Measurements from ENCODE around the gene WDR37. TPM values are rescaled to one million over a fixed set of nuclear protein-coding genes. Genes with fewer than 3 reads are reported as not detected.
A peak's percentile ranks its signal among the peaks of the same experiment; 100 is the strongest.

Gene WDR37
- total and polyA plus RNA-seq, 2 donors from 2014 or later = 6.0 to 23.5 TPM

- H3K4me1 ChIP-seq (ENCODE audit: control insufficient read depth in 2 of 3, insufficient read depth in 2 of 3, low read depth in 1 of 3, low read length in 3 of 3) = no peaks in the 10 kb centered on the region
- intact Hi-C loops (cut with DNase I) = no loop called here
- no peak for DNase-seq
- FAIRE-seq = no peak
- peaks cover 0 to 3% (median 0%) of the 10 kb centered on the region in 3 donors for H3K9me3 ChIP-seq (ENCODE audit: control insufficient read depth in 2 of 3, insufficient read depth in 1 of 3, low read length in 3 of 3)
- TF ChIP-seq CTCF (IDR thresholded peaks at IDR 0.05; ENCODE audit: borderline replicate concordance, extremely low read depth, insufficient read depth) = no peak
- no peaks in the 10 kb centered on the region for H3K36me3 ChIP-seq (ENCODE audit: control insufficient read depth in 2 of 3, insufficient read depth in 3 of 3, low read length in 3 of 3)
- no peak overlapping the region for H3K27ac ChIP-seq (ENCODE audit: low read depth in 2 of 2, low read length in 2 of 2)
- H3K27me3 ChIP-seq (ENCODE audit: control insufficient read depth, insufficient read depth, low read length) = no peaks in the 10 kb centered on the region
- no peak overlapping the region for H3K4me3 ChIP-seq (ENCODE audit: low read length in 3 of 3)
- no peak overlapping the region for H3K9ac ChIP-seq (ENCODE audit: low read length in 3 of 3)
These were observed 82.3 kb downstream of the WDR37 start for GRCh38 chr10:1138529-1138928.

GRCh38 chr10:1141261-1141660 is 85.1 kb downstream of the WDR37 start:
- intact Hi-C loops (cut with DNase I) = no loop called here
- Histone ChIP-seq H3K9me3 (ENCODE audit: control insufficient read depth in 2 of 3, insufficient read depth in 1 of 3, low read length in 3 of 3) (peaks cover 0 to 8% (median 0%) of the 10 kb centered on the region in 3 donors), H3K4me3 (ENCODE audit: low read length in 3 of 3) (no peak overlapping the region), H3K9ac (ENCODE audit: low read length in 3 of 3) (no peak overlapping the region), H3K4me1 (ENCODE audit: control insufficient read depth in 2 of 3, insufficient read depth in 2 of 3, low read depth in 1 of 3, low read length in 3 of 3) (no peaks in the 10 kb centered on the region), H3K27ac (ENCODE audit: low read depth in 2 of 2, low read length in 2 of 2) (no peak overlapping the region), H3K36me3 (ENCODE audit: control insufficient read depth in 2 of 3, insufficient read depth in 3 of 3, low read length in 3 of 3) (no peaks in the 10 kb centered on the region), H3K27me3 (ENCODE audit: control insufficient read depth, insufficient read depth, low read length) (no peaks in the 10 kb centered on the region)
- no peak for TF ChIP-seq CTCF (IDR thresholded peaks at IDR 0.05; ENCODE audit: borderline replicate concordance, extremely low read depth, insufficient read depth)
- no peak for FAIRE-seq
- DNase-seq = peak in 1 of 5 donors; percentile 6

GRCh38 chr10:1141701-1142100 is 85.5 kb downstream of the WDR37 start:
- no peaks in the 10 kb centered on the region for H3K36me3 ChIP-seq (ENCODE audit: control insufficient read depth in 2 of 3, insufficient read depth in 3 of 3, low read length in 3 of 3)
- H3K27ac ChIP-seq (ENCODE audit: low read depth in 2 of 2, low read length in 2 of 2) = no peak overlapping the region
- H3K9ac ChIP-seq (ENCODE audit: low read length in 3 of 3) = no peak overlapping the region
- DNase-seq (peak in 1 of 5 donors; percentile 27), FAIRE-seq (no peak)
- peaks cover 0 to 8% (median 0%) of the 10 kb centered on the region in 3 donors for H3K9me3 ChIP-seq (ENCODE audit: control insufficient read depth in 2 of 3, insufficient read depth in 1 of 3, low read length in 3 of 3)
- H3K4me3 ChIP-seq (ENCODE audit: low read length in 3 of 3) = no peak overlapping the region
- intact Hi-C loops (cut with DNase I) = no loop called here
- H3K4me1 ChIP-seq (ENCODE audit: control insufficient read depth in 2 of 3, insufficient read depth in 2 of 3, low read depth in 1 of 3, low read length in 3 of 3) = no peaks in the 10 kb centered on the region
- no peaks in the 10 kb centered on the region for H3K27me3 ChIP-seq (ENCODE audit: control insufficient read depth, insufficient read depth, low read length)
- TF ChIP-seq CTCF (IDR thresholded peaks at IDR 0.05; ENCODE audit: borderline replicate concordance, extremely low read depth, insufficient read depth) = no peak

GRCh38 chr10:1142596-1142995 is 86.4 kb downstream of the WDR37 start:
- Histone ChIP-seq H3K27ac (ENCODE audit: low read depth in 2 of 2, low read length in 2 of 2) (no peak overlapping the region), H3K36me3 (ENCODE audit: control insufficient read depth in 2 of 3, insufficient read depth in 3 of 3, low read length in 3 of 3) (no peaks in the 10 kb centered on the region), H3K9ac (ENCODE audit: low read length in 3 of 3) (no peak overlapping the region), H3K4me1 (ENCODE audit: control insufficient read depth in 2 of 3, insufficient read depth in 2 of 3, low read depth in 1 of 3, low read length in 3 of 3) (no peaks in the 10 kb centered on the region), H3K27me3 (ENCODE audit: control insufficient read depth, insufficient read depth, low read length) (no peaks in the 10 kb centered on the region), H3K9me3 (ENCODE audit: control insufficient read depth in 2 of 3, insufficient read depth in 1 of 3, low read length in 3 of 3) (peaks cover 0 to 8% (median 0%) of the 10 kb centered on the region in 3 donors), H3K4me3 (ENCODE audit: low read length in 3 of 3) (no peak overlapping the region)
- DNase-seq (no peak), FAIRE-seq (no peak)
- intact Hi-C loops (cut with DNase I) = no loop called here
- TF ChIP-seq CTCF (IDR thresholded peaks at IDR 0.05; ENCODE audit: borderline replicate concordance, extremely low read depth, insufficient read depth) = peak; percentile 22

All from kidney (tissue), 14 donors.